Immature natural killer cell (primary cell): Measurements from ENCODE around the gene C19orf25. TPM values are rescaled to one million over a fixed set of nuclear protein-coding genes. Genes with fewer than 3 reads are reported as not detected.

Experiments used
- DNase-seq, 3 donors: peaks; one replicate each; pipeline ENCODE4 v3.0.0; 2022; ENCODE audit warnings: mixed read lengths in 1 of 3
- H3K27ac Mint-ChIP-seq, 6 donors: one replicate each; pipeline ENCODE4 v1.8.0; 2020; ENCODE audit warnings: mixed read lengths in 6 of 6, mild to moderate bottlenecking in 5 of 6, inconsistent platforms in 4 of 6, moderate library complexity in 3 of 6
- H3K27me3 Mint-ChIP-seq, 3 donors: one replicate each; pipeline ENCODE4 v1.8.0; 2020 to 2021; ENCODE audit warnings: low read depth in 3 of 3, mild to moderate bottlenecking in 3 of 3, mixed read lengths in 3 of 3, moderate library complexity in 3 of 3, inconsistent platforms in 1 of 3
- H3K36me3 Mint-ChIP-seq, 3 donors: one replicate each; pipeline ENCODE4 v1.8.0; 2020; ENCODE audit warnings: mixed read lengths in 3 of 3, inconsistent platforms in 2 of 3, mild to moderate bottlenecking in 2 of 3
- H3K4me1 Mint-ChIP-seq, 2 donors: one replicate each; pipeline ENCODE4 v1.8.0; 2020; ENCODE audit warnings: inconsistent platforms in 2 of 2, mild to moderate bottlenecking in 2 of 2, mixed read lengths in 2 of 2, moderate library complexity in 1 of 2
- H3K4me3 Mint-ChIP-seq, 5 donors: one replicate each; pipeline ENCODE4 v1.8.0; 2020; ENCODE audit warnings: mild to moderate bottlenecking in 5 of 5, mixed read lengths in 5 of 5, inconsistent platforms in 3 of 5, moderate library complexity in 3 of 5
- H3K9me3 Mint-ChIP-seq, 6 donors: one replicate each; pipeline ENCODE4 v1.8.0; 2020; ENCODE audit warnings: mild to moderate bottlenecking in 6 of 6, mixed read lengths in 6 of 6, inconsistent platforms in 4 of 6, moderate library complexity in 3 of 6
- polyA plus RNA-seq, 3 donors: library from polyadenylated mRNA; unstranded; fragments of 300-500 nt; fragmentation: Illumina TruSeq; gene quantifications; one replicate each; pipeline ENCODE4 v1.2.3, GENCODE V29; 2021

The C19orf25 gene
- polyA plus RNA-seq, 3 donors from 2014 or later = 57.4 to 61.6 (median 61.2) TPM

GRCh38 chr19:1455002-1455335, 24.0 kb downstream of the C19orf25 start:
- peaks cover 0 to 1% (median 0%) of the 10 kb centered on the region in 6 donors for H3K9me3 Mint-ChIP-seq
- peaks cover 15 to 24% (median 19%) of the 10 kb centered on the region in 3 donors for H3K27me3 Mint-ChIP-seq
- peaks cover 10 to 11% of the 10 kb centered on the region in 2 donors for H3K4me1 Mint-ChIP-seq
- DNase-seq = no peak
- peak overlapping the region in 2 of 5 donors; percentile 48 to 50 for H3K4me3 Mint-ChIP-seq
- H3K36me3 Mint-ChIP-seq = no peaks in the 10 kb centered on the region
- no peak overlapping the region for H3K27ac Mint-ChIP-seq

DNA sequence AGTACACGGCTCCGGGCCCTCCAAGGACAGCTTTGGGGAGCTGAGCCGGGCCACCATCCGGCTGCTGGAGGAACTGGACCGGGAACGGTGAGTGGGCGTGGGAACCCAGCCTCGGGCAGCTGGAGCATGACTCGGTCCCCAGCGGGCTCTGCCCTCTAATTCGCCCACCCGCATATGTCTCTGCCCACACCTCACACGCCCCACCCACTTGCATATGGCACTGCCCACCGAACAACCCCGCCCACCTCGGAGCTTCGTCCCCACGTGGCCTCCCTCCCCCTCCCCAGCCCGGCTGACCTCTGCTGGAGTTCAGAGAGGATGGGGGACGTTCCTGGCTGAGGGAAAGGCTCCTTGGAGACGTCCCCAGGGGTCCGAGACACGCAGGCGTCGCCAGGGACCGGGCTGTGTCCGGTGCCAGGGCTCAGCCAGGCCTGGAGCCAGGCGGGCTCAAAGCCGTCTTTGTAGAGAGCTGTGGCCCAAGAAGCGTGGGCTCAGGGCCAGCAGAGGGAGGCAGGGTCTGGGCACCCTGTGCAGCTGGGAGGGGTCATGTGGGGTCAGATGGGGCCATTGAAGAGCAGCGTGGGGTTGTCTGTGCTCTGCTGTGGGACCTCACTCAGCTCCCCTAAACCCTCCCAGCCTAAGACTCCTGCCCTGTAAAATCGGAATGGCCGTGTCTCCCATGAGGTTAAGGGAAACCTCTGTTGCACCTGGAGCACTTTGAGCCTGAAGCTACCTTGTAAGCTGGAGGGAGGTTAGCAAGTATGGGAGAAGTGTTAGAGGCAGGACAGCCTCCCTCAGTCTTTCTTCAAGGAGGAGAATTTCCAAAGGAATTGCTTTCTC, 25.3 kb downstream of the C19orf25 start:
- DNase-seq = no peak
- Mint-ChIP-seq H3K4me1 (peaks cover 16 to 19% of the 10 kb centered on the region in 2 donors), H3K4me3 (peak overlapping the region in 2 of 5 donors; percentile 2 to 56), H3K9me3 (peaks cover 0 to 1% (median 0%) of the 10 kb centered on the region in 6 donors), H3K27me3 (peaks cover 18 to 30% (median 20%) of the 10 kb centered on the region in 3 donors), H3K36me3 (no peaks in the 10 kb centered on the region), H3K27ac (no peak overlapping the region)

GRCh38 chr19:1452802-1453524, 26.1 kb downstream of the C19orf25 start:
- peaks cover 0 to 1% (median 0%) of the 10 kb centered on the region in 6 donors for H3K9me3 Mint-ChIP-seq
- peaks cover 18 to 19% of the 10 kb centered on the region in 2 donors for H3K4me1 Mint-ChIP-seq
- no peak overlapping the region for H3K27ac Mint-ChIP-seq
- H3K4me3 Mint-ChIP-seq = no peak overlapping the region
- DNase-seq = no peak
- no peaks in the 10 kb centered on the region for H3K36me3 Mint-ChIP-seq
- H3K27me3 Mint-ChIP-seq = peaks cover 20 to 31% (median 22%) of the 10 kb centered on the region in 3 donors

GRCh38 chr19:1451916-1452801, 26.9 kb downstream of the C19orf25 start:
- H3K27ac Mint-ChIP-seq = no peak overlapping the region
- H3K4me3 Mint-ChIP-seq = no peak overlapping the region
- no peaks in the 10 kb centered on the region for H3K36me3 Mint-ChIP-seq
- no peak for DNase-seq
- H3K4me1 Mint-ChIP-seq = peaks cover 22 to 25% of the 10 kb centered on the region in 2 donors
- H3K9me3 Mint-ChIP-seq = no peaks in the 10 kb centered on the region
- peaks cover 20 to 35% (median 25%) of the 10 kb centered on the region in 3 donors for H3K27me3 Mint-ChIP-seq

DNA sequence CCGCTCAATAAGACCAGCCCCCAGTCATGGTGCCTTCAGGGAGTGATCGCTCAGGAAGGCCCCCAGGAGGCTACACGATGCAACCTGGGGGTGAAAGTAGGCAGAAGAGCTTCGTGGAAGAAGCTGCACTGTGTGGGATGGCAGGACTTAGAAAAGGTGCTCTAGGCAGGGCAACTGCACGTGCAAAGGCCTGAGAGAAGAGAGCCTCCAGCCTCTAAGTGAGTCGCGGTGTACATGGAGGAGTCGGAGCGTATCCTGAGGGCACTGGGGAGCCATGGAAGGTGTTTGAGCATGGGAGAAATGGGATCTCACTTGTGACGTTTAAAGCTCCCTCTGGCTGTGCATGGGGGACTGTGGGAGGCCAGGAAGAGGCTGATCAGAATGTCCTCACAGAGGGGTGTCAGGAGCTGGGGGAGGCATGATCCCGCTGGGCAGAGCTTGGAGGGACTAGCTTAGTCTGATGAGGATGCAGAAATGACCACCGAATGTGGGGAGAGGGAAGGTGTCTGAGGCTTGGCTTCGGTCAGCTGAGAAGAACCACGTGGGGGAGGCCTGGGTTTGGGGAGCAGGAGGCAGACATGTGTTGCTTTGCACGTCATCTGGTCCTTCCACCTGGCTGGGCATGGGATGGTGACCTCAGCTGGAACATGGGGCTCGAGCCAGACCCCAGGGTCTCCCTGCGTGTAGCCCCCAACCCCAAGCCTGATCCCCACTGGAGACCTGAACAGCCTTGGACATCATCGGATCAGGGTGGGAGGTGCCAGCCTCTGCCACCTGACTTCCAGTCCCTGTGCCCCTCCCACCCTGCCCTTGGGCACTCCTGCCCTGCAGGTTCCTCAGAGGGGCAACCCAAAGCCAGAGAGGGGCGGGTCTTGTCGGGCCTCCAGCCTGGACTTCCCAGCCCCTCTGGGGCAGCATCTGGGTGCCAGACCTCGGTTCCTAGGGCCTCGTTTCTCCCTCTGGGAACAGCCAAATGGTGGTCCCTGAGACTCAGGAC, 28.0 kb downstream of the C19orf25 start:
- H3K4me3 Mint-ChIP-seq = peak overlapping the region in 2 of 5 donors; percentile 60 to 61

DNA sequence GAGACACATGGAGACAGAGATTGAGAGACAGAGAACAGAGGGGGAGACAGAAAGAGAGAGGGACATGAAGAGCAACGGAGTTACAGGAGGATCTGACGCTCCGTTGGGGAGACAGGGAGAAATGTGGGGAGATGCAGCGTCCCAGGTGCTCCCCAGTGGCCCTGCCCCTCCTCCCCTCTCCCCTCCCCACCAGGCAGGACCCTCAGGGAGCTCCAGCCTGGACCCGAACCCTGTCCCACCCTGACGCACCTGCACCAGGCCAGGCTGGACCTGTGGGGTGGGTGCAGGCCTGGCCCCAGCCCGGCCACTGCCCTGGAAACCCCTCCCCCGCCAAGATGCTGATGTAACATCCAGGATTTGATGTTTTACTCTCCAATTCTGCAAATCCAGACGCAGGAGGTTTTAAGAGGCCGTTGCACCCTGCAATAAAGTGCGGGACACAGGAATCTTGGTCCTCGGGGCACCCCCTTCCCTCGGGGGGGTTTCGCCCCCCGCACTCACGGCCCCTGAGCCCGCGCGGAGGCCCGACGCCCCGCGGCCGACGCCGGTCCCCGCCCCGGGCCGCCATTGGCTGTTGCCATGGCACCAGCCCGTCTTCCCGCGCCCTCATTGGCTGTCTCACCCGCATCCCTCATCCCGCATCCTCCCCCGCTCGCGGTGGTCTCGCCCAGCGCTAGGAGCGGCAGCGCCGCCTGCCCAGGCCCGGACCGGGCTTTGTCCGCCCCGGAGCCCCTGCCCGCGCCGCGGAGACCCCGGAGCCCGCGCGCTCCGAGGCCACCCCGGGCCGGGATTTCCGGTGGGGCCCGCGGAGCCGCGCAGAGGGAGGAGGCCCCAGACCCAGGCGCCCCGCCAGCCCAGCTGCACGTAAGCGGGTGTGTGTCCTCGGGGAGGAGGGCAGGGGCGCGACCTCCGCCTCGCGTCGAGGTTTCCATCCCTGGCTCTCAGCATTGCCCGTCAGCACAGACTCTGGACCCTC, 29.3 kb downstream of the C19orf25 start, which contains the start of gene APC2:
Gene APC2, plus strand, starts transcription at position 655 of the 976 bp plus-strand sequence. CDS start 2,881 bp downstream, outside the sequence.
- DNase-seq = peak in 2 of 3 donors; percentile 37 to 43
- H3K9me3 Mint-ChIP-seq = no peaks in the 10 kb centered on the region
- H3K27me3 Mint-ChIP-seq = peaks cover 18 to 36% (median 24%) of the 10 kb centered on the region in 3 donors
- H3K27ac Mint-ChIP-seq = peak within 1 kb of the TSS in 2 of 6 donors; percentile 30 to 45
- H3K36me3 Mint-ChIP-seq = no peaks in the 10 kb centered on the region
- H3K4me3 Mint-ChIP-seq = peak within 1 kb of the TSS in 3 of 5 donors; percentile 26 to 62 (median 61)
- peaks cover 21 to 25% of the 10 kb centered on the region in 2 donors for H3K4me1 Mint-ChIP-seq

More for the DNA sequence above, 28.0 kb downstream of the C19orf25 start:
- no peak for DNase-seq
- peaks cover 20 to 35% (median 25%) of the 10 kb centered on the region in 3 donors for H3K27me3 Mint-ChIP-seq
- H3K9me3 Mint-ChIP-seq = no peaks in the 10 kb centered on the region
- peaks cover 26% of the 10 kb centered on the region in 2 donors for H3K4me1 Mint-ChIP-seq
- H3K36me3 Mint-ChIP-seq = no peaks in the 10 kb centered on the region
- H3K27ac Mint-ChIP-seq = peak overlapping the region in 2 of 6 donors; percentile 30 to 45

DNA sequence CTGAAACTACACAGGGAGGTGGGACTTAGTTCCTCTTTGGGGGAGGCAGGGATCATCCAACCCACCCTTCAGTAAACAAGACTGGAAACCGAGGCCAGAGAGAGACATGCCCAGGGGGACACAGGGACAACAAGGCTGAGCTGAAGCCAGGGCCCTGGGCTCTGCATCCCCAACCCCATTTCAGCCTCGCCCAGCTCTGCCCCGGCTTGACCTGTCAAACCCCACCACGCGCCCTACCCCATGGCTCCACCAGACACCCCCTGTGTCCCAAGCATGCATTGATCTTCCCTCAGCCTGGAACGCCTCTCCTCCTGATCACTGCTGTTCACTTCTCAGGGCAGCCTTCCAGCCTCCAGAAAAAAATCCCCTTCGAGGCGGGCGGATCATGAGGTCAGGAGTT, 31.1 kb downstream of the C19orf25 start:
- H3K36me3 Mint-ChIP-seq = no peaks in the 10 kb centered on the region
- no peak for DNase-seq
- no peaks in the 10 kb centered on the region for H3K9me3 Mint-ChIP-seq
- peak overlapping the region in 2 of 5 donors; percentile 12 to 15 for H3K4me3 Mint-ChIP-seq
- H3K27ac Mint-ChIP-seq = no peak overlapping the region
- peaks cover 17 to 41% (median 22%) of the 10 kb centered on the region in 3 donors for H3K27me3 Mint-ChIP-seq
- peaks cover 21 to 30% of the 10 kb centered on the region in 2 donors for H3K4me1 Mint-ChIP-seq

- Mint-ChIP-seq H3K27ac (peak overlapping the region in 1 of 6 donors; percentile 71), H3K4me1 (peaks cover 21 to 32% of the 10 kb centered on the region in 2 donors), H3K36me3 (no peaks in the 10 kb centered on the region), H3K9me3 (no peaks in the 10 kb centered on the region), H3K27me3 (peaks cover 17 to 41% (median 22%) of the 10 kb centered on the region in 3 donors), H3K4me3 (peak overlapping the region; percentile 48 to 69 (median 49))
- no peak for DNase-seq
Observed at GRCh38 chr19:1447504-1447903, 31.5 kb downstream of the C19orf25 start.

DNA sequence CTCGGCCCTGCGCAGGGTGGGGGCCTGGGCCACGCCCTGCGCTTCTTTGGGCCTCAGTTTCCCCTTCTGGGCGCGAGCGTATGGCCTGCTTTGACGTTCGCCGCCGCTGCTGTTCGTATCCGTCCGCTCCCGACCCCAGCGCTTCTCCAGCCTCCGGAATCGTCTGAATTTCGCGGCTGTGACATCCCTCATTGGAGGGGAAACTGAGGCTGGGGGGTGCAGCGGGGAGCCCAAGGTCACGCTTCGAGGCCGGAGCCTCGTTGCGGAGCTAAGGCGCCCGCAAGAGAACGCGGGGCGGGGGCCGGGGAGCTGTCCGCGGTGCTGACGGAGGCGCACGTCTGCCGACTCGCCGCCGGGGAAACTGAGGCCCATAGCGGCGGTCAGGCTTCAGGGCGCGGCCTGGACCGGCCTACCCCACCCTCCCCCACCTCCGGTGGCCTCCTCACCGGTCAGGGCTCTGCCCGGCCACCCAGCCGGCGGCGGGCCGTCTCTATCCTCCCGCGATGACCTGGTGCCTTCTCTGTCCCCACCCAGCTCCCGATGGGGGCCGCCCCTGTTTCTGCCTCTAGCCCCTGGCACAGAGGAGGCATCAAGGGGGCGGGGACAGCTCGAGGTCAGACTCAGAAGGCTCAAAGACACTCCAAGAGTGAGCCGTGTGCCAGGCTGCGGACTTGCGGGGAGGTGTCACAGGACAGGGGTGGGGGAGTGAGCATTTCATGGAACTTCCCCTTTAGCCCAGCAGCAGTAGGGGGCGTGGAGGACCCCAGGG, 32.1 kb downstream of the C19orf25 start:
- DNase-seq = peak in 1 of 3 donors; percentile 36
- no peaks in the 10 kb centered on the region for H3K36me3 Mint-ChIP-seq

GRCh38 chr19:1445932-1446712, 32.9 kb downstream of the C19orf25 start:
- Mint-ChIP-seq H3K27me3 (peaks cover 17 to 40% (median 18%) of the 10 kb centered on the region in 3 donors), H3K4me1 (peaks cover 21 to 39% of the 10 kb centered on the region in 2 donors), H3K27ac (no peak overlapping the region), H3K9me3 (no peaks in the 10 kb centered on the region), H3K36me3 (peaks cover 0 to 4% (median 0%) of the 10 kb centered on the region in 3 donors), H3K4me3 (no peak overlapping the region)
- DNase-seq = no peak

More for the DNA sequence above, 32.1 kb downstream of the C19orf25 start:
- H3K27me3 Mint-ChIP-seq = peaks cover 17 to 43% (median 18%) of the 10 kb centered on the region in 3 donors
- H3K27ac Mint-ChIP-seq = no peak overlapping the region
- no peaks in the 10 kb centered on the region for H3K9me3 Mint-ChIP-seq
- H3K4me1 Mint-ChIP-seq = peaks cover 21 to 38% of the 10 kb centered on the region in 2 donors
- H3K4me3 Mint-ChIP-seq = peak overlapping the region in 4 of 5 donors; percentile 53 to 69 (median 58)
